Neuronal stem cell (in vitro differentiated cells): ENCODE measurements around the gene CERS1.

ENCODE experiments used
- DNase-seq: peaks from one replicate; pipeline ENCODE4 v3.0.0-alpha.2; 2013; ENCODE audit warnings: low spot score
- H2AFZ ChIP-seq: one replicate; pipeline ENCODE4 v1.6.1; 2013; ENCODE audit warnings: mild to moderate bottlenecking, low read length, inconsistent platforms
- H2AK5ac ChIP-seq: 2 replicates; pipeline ENCODE4 v1.6.1; 2013; ENCODE audit warnings: low read depth, mild to moderate bottlenecking, inconsistent platforms, low read length, moderate library complexity, mixed read lengths
- H2BK120ac ChIP-seq: 2 replicates; pipeline ENCODE4 v1.6.1; 2013; ENCODE audit warnings: low read depth, mild to moderate bottlenecking, inconsistent platforms, low read length, moderate library complexity, mixed read lengths
- H2BK12ac ChIP-seq: one replicate; pipeline ENCODE4 v1.6.1; 2013; ENCODE audit warnings: low read length, inconsistent platforms
- H2BK15ac ChIP-seq: 2 replicates; pipeline ENCODE4 v1.6.1; 2013; ENCODE audit warnings: mild to moderate bottlenecking, low read length, inconsistent platforms, mixed read lengths
- H2BK5ac ChIP-seq: one replicate; pipeline ENCODE4 v1.6.1; 2013; ENCODE audit warnings: inconsistent platforms, mild to moderate bottlenecking, low read length, moderate library complexity
- H3K14ac ChIP-seq: one replicate; pipeline ENCODE4 v1.6.1; 2013; ENCODE audit warnings: low read length, inconsistent platforms
- H3K18ac ChIP-seq: 2 replicates; pipeline ENCODE4 v1.6.1; 2013; ENCODE audit warnings: low read length, inconsistent platforms
- H3K23ac ChIP-seq: 2 replicates; pipeline ENCODE4 v1.6.1; 2013; ENCODE audit warnings: low read depth, mild to moderate bottlenecking, mixed read lengths, low read length, inconsistent platforms; ENCODE audit not compliant: poor library complexity
- H3K27ac ChIP-seq: replicated peaks from 3 replicates; pipeline ENCODE4 v1.5.1; 2013; ENCODE audit warnings: low read length, inconsistent platforms
- H3K27me3 ChIP-seq, 3 experiments: 2 replicates each; pipeline ENCODE4 v1.6.1; 2013; ENCODE audit warnings: low read length in 3 of 3, mild to moderate bottlenecking in 2 of 3, inconsistent platforms in 1 of 3, low read depth in 1 of 3, mixed read lengths in 1 of 3, moderate library complexity in 1 of 3; ENCODE audit not compliant: control insufficient read depth in 3 of 3, insufficient read depth in 3 of 3
- H3K36me3 ChIP-seq, 2 donors: replicated peaks in 1 of 2; 2 replicates each; pipeline ENCODE4 v1.6.1; 2013; ENCODE audit warnings: low read length in 2 of 2; ENCODE audit not compliant: control insufficient read depth in 2 of 2, insufficient read depth in 2 of 2
- H3K4ac ChIP-seq: 2 replicates; pipeline ENCODE4 v1.6.1; 2013; ENCODE audit warnings: inconsistent platforms, mild to moderate bottlenecking, low read length, moderate library complexity
- H3K4me1 ChIP-seq, 2 donors: 1 replicate in 1 of 2; 2 replicates in 1 of 2; pipeline ENCODE4 v1.6.1; 2013; ENCODE audit warnings: low read length in 2 of 2, low read depth in 1 of 2; ENCODE audit not compliant: control insufficient read depth in 2 of 2, insufficient read depth in 1 of 2
- H3K4me2 ChIP-seq: one replicate; pipeline ENCODE4 v1.6.1; 2013; ENCODE audit warnings: mild to moderate bottlenecking, low read length, inconsistent platforms; ENCODE audit not compliant: insufficient read depth, poor library complexity, severe bottlenecking
- H3K4me3 ChIP-seq, 2 donors: 2 replicates each; pipeline ENCODE4 v1.5.1; 2013; ENCODE audit warnings: low read length in 2 of 2, mild to moderate bottlenecking in 2 of 2, inconsistent platforms in 1 of 2, moderate library complexity in 1 of 2
- H3K79me1 ChIP-seq: one replicate; pipeline ENCODE4 v1.6.1; 2013; ENCODE audit warnings: low read depth, mild to moderate bottlenecking, inconsistent platforms, low read length, moderate library complexity
- H3K9ac ChIP-seq: one replicate; pipeline ENCODE4 v1.6.1; 2013; ENCODE audit warnings: mild to moderate bottlenecking, low read depth, low read length, inconsistent platforms; ENCODE audit not compliant: poor library complexity
- H3K9me3 ChIP-seq, 2 donors: replicated peaks in 1 of 2; 2 replicates each; pipeline versions ENCODE3 to v1.6.1; 2013; ENCODE audit warnings: low read length in 2 of 2, mild to moderate bottlenecking in 2 of 2, inconsistent platforms in 1 of 2, low read depth in 1 of 2, mixed read lengths in 1 of 2, moderate library complexity in 1 of 2; ENCODE audit not compliant: control insufficient read depth in 2 of 2, insufficient read depth in 1 of 2
- H4K8ac ChIP-seq: one replicate; pipeline ENCODE4 v1.6.1; 2013; ENCODE audit warnings: low read depth, mild to moderate bottlenecking, inconsistent platforms, low read length, moderate library complexity
- H4K91ac ChIP-seq: one replicate; pipeline ENCODE4 v1.6.1; 2013; ENCODE audit warnings: low read length, low read depth, mild to moderate bottlenecking, inconsistent platforms; ENCODE audit not compliant: poor library complexity
- WGBS, 2 donors: extraction: QIAGEN DNeasy Blood & Tissue Kit; methylation state at CpG; one replicate each; pipeline ENCODE4 v1.1.7; 2013; ENCODE audit warnings: missing lambda C conversion rate in 2 of 2, mixed read lengths in 1 of 2; ENCODE audit not compliant: insufficient read length in 2 of 2, insufficient replicate concordance in 1 of 2; ENCODE audit errors: extremely low coverage in 2 of 2; 5-methylcytosine and 5-hydroxymethylcytosine counted together

CERS1 gene

DNA sequence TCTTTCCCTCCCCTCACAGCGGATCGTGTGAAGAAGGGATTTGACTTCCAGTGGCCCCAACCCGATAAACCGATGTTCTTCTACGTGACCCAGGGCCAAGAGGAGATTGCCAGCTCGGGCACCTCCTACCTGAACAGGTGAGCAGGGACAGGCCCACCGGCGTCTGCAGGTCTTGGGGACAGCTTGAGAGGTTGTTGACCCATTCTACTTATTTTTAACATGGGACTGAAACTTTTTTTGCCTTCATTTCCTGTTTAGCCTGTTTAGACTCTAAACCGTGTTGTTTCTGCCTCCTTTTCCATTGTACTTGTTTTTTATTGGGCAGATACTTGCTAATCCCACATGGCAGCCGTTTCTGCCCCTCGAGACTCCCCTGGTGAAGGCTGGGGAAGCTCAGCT, 35.7 kb downstream of the CERS1 start:
- Histone ChIP-seq H3K4me2 (no peak overlapping the region), H3K4me1 (no peaks in the 10 kb centered on the region), H3K27ac (no peak overlapping the region), H3K18ac (no peak overlapping the region), H3K9me3 (no peaks in the 10 kb centered on the region), H3K14ac (no peak overlapping the region), H3K23ac (no peak overlapping the region), H3K4ac (no peak overlapping the region), H2BK12ac (no peak overlapping the region), H3K79me1 (peaks cover 6% of the 10 kb centered on the region), H3K36me3 (peaks cover 82 to 97% of the 10 kb centered on the region in 2 donors), H3K27me3 (no peaks in the 10 kb centered on the region), H3K9ac (no peak overlapping the region), H2AFZ (no peak overlapping the region), H2BK15ac (no peak overlapping the region), H2AK5ac (no peak overlapping the region), H3K4me3 (no peak overlapping the region), H4K91ac (no peak overlapping the region), H2BK5ac (no peak overlapping the region), H4K8ac (no peak overlapping the region), H2BK120ac (no peak overlapping the region)
- no CpG with 5 or more reads among the region's 11 CpGs for WGBS, 2 donors
- no peak for DNase-seq

DNA sequence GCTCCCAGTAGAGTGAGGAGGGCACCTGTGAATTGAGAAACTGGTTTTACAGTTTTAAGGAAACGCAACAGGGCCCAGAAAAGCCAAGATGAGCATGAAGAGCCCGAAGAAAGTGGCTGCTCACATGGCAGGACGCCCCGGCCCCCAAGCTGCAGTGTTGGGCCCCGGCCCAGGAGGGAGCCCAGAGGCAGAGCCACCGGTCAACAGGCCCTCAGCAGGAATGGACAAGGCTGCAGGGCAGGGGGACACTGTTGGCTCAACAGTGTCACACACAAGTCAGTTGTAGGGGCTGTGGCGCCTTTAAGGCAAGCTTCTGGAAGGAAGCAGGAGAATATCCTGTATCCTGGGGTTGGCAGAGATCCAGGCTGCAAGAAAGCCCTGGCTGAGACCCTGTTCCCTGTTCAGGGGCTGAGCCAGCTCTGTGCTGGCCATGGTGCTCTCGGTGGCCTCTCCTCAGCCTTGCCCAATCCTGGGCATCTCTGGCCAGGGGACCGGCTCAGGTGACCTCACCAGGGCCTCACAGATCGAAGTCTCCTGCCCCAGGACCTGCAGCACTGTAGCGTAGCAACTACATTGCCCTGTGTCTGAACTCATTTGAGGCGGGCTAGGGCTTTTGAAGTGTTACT, 36.2 kb downstream of the CERS1 start:
- Histone ChIP-seq H4K8ac (no peak overlapping the region), H2BK120ac (no peak overlapping the region), H3K36me3 (peaks cover 87 to 97% of the 10 kb centered on the region in 2 donors), H3K4ac (no peak overlapping the region), H2BK5ac (peak overlapping the region; percentile 76), H3K4me3 (no peak overlapping the region), H3K79me1 (peaks cover 6% of the 10 kb centered on the region), H3K23ac (no peak overlapping the region), H3K9me3 (no peaks in the 10 kb centered on the region), H3K18ac (no peak overlapping the region), H2AFZ (no peak overlapping the region), H3K9ac (peak overlapping the region; percentile 30), H2AK5ac (no peak overlapping the region), H2BK12ac (no peak overlapping the region), H3K4me1 (no peaks in the 10 kb centered on the region), H3K14ac (no peak overlapping the region), H3K27ac (no peak overlapping the region), H3K27me3 (no peaks in the 10 kb centered on the region), H3K4me2 (no peak overlapping the region), H2BK15ac (no peak overlapping the region), H4K91ac (no peak overlapping the region)
- no peak for DNase-seq
- no CpG with 5 or more reads among the region's 12 CpGs for WGBS, 2 donors

DNA sequence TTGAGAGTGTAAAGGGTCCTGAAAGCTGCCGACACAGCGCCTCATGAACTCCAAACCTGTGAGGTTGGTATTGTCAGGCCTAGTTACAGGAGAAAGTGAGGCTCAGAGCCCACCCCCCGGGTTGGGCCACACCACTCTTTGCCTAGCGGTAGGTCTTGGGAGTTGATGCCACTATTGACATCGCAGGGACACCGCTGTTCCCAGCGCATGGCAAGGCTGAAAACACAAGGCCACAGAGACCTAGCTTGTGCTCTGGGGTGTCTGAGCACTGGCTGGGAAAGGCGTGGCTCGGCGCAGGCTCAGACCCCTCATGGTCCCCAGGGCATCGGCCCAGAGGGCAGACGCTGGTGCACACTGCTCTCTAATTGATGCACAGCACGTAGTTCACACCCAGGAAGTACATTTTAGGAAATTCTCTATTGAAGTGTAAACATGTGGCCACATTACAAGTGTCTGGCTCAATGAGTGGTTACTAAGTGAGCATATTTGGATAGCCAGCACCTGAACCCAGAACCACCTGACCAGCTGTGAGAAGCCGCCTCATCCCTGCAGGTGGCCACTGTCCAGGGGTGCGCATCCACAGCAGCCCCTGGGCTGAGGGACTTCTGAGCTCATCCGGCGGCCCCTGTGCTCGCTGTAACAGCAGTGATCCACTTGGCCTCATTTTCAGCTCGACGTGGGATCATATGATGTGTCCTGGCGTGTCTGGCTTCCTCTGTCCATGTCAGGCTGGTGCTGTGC, 36.9 kb downstream of the CERS1 start:
- H2BK15ac ChIP-seq, result no peak overlapping the region
- H4K8ac ChIP-seq, result no peak overlapping the region
- H3K27ac ChIP-seq, result no peak overlapping the region
- no peak overlapping the region for H3K4ac ChIP-seq
- H2BK120ac ChIP-seq, result no peak overlapping the region
- no peak overlapping the region for H3K4me2 ChIP-seq
- no peak for DNase-seq
- H2AK5ac ChIP-seq, result no peak overlapping the region
- no peak overlapping the region for H4K91ac ChIP-seq
- H2BK12ac ChIP-seq, result no peak overlapping the region
- peaks cover 6% of the 10 kb centered on the region for H3K79me1 ChIP-seq
- peaks cover 92 to 100% of the 10 kb centered on the region in 2 donors for H3K36me3 ChIP-seq
- H3K9me3 ChIP-seq, result no peaks in the 10 kb centered on the region
- H3K4me3 ChIP-seq, result no peak overlapping the region
- no peak overlapping the region for H3K18ac ChIP-seq
- no peak overlapping the region for H3K23ac ChIP-seq
- H2AFZ ChIP-seq, result no peak overlapping the region
- WGBS, 2 donors, result no CpG with 5 or more reads among the region's 21 CpGs
- H3K4me1 ChIP-seq, result no peaks in the 10 kb centered on the region
- H2BK5ac ChIP-seq, result peak overlapping the region; percentile 76
- no peaks in the 10 kb centered on the region for H3K27me3 ChIP-seq
- no peak overlapping the region for H3K9ac ChIP-seq
- no peak overlapping the region for H3K14ac ChIP-seq

DNA sequence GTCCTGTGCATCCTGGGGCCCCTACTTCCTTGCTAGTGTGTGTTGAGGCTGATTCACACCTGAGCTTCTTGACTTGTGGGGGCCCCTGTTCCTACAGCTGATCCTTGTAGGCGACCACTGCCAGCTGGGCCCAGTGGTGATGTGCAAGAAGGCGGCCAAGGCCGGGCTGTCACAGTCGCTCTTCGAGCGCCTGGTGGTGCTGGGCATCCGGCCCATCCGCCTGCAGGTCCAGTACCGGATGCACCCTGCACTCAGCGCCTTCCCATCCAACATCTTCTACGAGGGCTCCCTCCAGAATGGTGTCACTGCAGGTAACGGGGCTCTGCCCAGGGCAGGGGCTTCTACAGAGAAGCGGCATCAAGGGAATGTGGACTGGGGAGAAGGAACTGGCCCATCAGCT, 38.7 kb downstream of the CERS1 start:
- Histone ChIP-seq H2BK5ac (no peak overlapping the region), H2BK120ac (no peak overlapping the region), H3K79me1 (peaks cover 4% of the 10 kb centered on the region), H3K36me3 (peaks cover 91 to 100% of the 10 kb centered on the region in 2 donors), H3K14ac (no peak overlapping the region), H3K27ac (no peak overlapping the region), H3K27me3 (no peaks in the 10 kb centered on the region), H2AFZ (no peak overlapping the region), H2AK5ac (no peak overlapping the region), H2BK15ac (no peak overlapping the region), H4K8ac (no peak overlapping the region), H3K4me2 (no peak overlapping the region), H3K9me3 (no peaks in the 10 kb centered on the region), H3K18ac (no peak overlapping the region), H3K4me1 (no peaks in the 10 kb centered on the region), H4K91ac (no peak overlapping the region), H3K4me3 (peak overlapping the region in 1 of 2 donors; percentile 21), H3K9ac (no peak overlapping the region), H3K23ac (no peak overlapping the region), H3K4ac (no peak overlapping the region), H2BK12ac (no peak overlapping the region)
- no peak for DNase-seq
- no CpG with 5 or more reads among the region's 13 CpGs for WGBS, 2 donors
